Umbilical cord (tissue), 2 donors: ENCODE results near the gene LAMA3. TPM values are rescaled to one million over a fixed set of nuclear protein-coding genes. Genes with fewer than 3 reads are reported as not detected.
A peak's percentile ranks its signal among the peaks of the same experiment; 100 is the strongest.
"Not testable (repeated sequence)": the region's sequence is repeated elsewhere in the genome, so short reads cannot be mapped to it uniquely, and the experiment has no call there.

ENCODE experiments used
- DNase-seq: peaks from one replicate; pipeline ENCODE4 v3.0.0-alpha.2; 2015; ENCODE audit warnings: low spot score
- total RNA-seq: library from RNA; depleted of rRNA; stranded (reverse); fragments of >200 nt; gene quantifications from one replicate; pipeline ENCODE4 v1.2.3, GENCODE V29; 2014; ENCODE audit warnings: low replicate concordance; ENCODE audit not compliant: insufficient read depth

Gene LAMA3
- total RNA-seq, 1 donor from 2014 or later = 50.6 TPM

DNA sequence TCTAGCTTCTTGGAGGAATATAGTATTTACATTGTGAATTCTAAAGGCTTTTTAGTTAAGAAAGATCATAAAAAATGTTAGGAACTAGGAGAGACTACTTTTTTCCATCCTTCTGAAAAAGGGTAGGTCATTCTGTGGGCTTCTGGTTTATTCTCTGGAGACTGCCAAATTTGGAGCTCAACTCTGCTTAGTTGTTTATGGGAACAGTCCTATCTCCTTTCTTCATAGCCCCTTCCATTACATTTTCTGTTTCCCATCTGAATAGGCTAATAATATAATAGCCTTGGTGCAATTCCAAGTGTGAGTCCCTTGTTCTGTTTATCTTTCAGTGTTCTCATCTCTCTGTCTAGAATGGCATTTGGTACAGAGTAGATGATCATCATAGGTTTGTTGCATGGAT, 15.6 kb downstream of the LAMA3 start:
- DNase-seq = no peak

DNA sequence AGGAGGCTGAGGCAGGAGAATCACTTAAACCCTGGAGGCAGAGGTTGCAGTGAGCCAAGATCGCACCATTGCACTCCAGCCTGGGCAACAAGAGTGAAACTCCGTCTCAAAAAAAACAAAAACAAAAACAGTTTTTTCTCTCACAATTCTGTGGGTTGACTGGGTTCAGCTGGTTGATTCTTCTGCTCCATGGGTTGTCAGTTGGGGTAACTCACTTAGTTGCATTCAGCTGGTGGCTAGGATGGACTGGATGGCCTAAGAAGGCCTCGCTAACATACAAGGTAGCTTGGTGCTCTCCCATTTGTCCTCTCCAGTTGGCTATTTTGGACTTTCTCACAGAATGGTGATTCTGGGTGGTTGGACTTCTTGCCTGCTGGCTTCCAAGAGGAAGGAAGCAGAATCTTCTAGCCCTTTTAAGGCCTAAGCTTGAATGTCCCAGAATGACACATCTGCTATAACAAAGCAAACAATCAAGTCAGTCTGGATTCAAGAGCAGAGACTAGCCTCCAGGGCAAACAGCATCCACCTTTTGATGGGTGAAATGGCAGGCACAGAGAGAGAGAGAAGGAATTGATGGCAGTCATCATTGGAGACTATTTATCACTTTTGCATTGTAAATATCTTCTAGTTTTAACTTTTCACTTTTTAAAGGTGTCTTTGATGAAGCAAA, 17.9 kb downstream of the LAMA3 start:
- DNase-seq = no peak

DNA sequence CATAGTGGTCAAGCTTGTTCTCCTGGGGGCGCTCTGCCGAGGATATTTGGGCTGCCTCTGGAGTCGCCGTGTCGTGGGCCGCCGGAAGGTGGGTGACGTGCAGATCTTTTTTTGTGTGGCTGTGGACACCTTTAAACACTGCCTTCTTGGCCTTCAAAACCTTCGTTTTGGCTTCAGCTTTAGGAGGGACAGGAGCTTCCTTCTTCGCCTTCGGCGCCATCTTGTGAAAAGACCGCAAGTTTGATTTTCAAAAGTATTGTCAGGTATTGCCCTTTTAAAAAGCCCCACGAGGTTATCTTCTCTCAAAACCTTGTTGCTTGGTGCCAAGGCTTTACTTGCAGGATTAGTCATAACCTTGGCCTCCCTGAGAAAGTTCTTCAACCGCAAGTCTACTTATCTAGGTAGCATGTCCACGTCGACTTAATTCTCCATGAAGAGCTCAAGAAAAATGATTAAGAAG, 20.8 kb downstream of the LAMA3 start:
- DNase-seq = no peak

DNA sequence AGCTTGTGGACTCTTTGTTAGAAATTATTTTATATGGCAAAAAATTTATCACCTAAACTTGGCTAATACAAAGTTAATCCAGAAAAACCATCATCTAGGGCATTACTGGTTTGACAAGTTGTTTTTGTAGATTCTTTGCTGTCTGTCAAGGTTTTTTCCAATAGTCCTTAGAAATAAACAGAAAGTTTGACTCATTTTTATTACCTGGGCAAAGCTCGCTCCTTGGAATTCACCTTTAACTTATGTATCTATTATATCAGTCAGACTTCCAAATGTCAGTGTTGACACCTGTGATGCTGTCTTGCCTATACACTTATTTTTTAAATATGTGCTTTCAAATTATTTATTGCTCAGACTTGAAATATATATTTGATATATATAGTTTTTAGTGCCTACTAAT, 21.7 kb downstream of the LAMA3 start:
- DNase-seq = no peak

DNA sequence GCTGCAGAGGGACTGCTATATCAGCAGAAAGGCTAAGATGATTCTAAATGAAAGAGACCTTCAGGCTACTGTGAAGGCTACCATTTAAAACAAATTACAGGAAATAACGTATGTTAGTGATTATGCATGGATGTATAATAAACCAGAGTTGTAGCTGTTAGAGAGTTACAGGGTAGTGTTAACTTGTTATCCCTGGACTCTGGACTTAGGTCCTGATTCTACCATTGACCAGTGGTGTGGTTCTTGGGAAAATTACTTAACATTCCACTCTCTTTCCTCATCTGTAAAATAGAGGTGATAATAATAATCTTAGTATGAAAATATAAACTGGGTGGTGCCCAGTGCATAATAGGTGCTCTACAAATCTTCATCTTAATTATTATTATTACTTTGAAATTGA, 22.2 kb downstream of the LAMA3 start:
- DNase-seq = no peak

DNA sequence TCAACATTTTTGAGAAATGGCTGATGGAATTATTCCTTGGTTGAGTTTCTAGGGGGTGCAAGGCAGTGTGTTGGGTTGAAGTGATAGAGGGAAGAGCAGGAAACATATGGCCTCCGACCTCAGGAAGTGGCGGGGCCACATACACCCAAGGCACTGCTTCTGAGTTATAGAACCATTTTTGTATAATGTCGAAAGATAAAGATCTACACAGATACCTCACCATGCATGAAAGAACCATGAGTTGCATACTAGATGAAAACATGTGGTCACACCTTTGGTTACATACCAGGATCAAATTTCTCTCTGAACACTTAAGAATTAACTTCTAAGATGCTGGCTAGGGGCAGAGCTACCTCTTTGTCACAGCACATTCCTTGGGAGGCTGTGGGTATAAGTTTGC, 23.2 kb downstream of the LAMA3 start:
- no peak for DNase-seq

DNA sequence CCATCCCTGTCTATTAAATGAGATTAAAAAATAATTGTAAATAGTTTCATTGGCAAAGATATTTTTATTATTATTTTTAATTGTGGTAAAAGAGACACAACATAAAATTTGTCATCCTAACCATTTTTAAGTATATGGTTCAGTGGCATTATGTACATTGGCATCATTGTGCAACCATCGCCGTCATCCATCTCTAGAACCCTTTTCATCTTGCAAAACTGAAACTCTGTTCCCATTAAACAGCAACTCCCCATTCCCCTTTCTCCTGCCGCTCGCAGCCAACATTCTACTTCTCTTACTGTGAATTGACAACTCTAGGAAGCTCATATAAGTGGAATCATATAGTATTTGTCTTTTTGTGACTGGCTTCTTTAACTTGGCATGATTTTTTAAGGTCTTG, 25.3 kb downstream of the LAMA3 start:
- DNase-seq = no peak

DNA sequence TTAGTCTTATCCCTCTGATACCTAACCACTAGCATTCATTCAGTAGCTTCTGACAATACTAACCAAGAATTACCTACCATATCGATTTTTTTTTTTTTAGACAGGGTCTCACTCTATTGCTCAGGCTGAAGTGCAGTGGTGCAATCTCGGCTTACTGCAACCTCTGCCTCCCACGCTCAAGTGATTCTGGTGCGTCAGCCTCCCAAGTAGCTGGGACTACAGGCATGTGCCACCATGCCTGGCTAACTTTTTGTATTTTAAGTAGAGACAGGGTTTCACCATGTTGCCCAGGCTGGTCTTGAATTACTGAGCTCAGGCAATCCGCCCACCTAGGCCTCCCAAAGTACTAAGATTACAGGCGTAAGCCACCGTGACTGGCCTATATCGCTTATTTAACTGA, 26.8 kb downstream of the LAMA3 start:
- not testable (repeated sequence) for DNase-seq

DNA sequence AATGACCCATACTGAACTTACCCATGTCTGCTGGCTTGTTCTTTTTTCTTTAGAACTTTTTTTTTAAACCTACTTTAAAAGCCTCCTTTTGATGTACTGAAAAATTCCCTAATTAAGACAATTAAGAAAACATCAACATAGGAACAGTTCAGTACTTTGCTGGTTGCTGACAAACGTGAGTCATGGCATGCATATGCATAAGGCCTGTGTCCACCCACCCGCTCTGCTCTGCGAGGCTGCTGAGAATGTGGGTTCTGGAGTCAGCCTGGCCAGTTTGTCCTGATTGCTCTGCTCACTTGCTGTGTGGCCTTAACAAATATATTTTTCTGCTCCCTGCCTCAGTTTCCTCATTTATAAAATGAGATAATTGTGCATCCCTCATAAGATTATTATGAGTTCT, 27.3 kb downstream of the LAMA3 start:
- DNase-seq = peak; percentile 62

DNA sequence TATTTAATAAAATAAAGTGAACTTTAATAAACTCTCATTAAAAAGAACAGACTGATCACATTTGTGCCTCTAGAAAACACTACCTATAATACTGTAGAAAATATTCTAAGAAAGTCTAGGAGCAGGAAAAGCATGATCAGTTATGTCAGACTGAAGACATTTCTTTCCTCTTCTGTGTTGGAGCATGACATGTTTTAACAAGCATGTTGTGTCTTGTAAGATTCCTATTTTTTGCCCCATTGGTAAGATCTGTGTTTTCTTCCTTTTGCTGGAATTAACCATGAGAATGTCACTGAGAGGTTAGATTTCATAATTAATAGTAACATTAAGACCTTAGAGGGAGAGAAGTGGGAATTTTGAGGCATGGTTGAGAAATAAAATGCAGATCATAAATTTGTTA, 27.7 kb downstream of the LAMA3 start:
- DNase-seq = peak; percentile 47

DNA sequence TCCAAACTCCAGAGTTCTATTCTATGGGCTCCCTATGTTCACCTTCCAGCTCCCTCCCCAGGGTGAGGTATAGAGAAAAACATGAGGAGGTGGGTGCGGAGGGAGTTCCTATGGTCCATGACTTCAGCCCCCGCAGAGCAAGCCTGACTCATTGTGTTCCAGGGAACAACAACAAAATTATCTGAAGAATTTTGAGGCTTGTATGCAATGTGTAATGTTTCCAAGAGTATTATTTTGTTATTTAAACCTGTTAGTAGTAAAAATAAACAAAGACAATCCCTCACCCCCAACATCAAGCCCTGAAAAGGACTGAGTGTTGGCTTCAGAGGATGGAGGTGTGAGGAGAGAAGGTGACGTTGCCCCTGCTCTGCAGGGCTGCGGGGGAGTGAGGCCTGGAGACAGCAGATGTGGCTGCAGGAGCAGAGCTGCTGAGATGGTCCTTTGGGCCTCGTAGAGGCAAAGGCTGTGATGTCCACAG, 29.0 kb downstream of the LAMA3 start:
- no peak for DNase-seq

DNA sequence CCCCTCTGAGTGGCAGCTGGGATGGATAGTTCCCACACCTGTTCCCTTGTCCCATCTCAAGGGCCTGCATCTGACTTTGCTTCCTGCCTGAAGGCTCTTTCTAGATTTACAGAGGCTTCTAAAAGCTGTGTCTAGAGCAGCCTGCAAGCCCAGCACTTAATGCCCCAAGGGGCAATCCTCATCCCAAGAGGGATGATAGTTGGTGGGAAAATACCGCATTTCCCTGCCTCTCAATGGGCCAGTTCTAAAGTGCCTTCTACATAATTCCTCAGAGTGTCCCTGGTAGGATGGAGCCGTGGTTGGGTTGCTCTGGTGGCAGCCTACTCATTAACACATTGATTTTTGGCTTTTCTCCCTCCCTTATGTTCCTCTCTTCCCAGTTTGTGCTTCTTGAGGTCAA, 29.5 kb downstream of the LAMA3 start:
- no peak for DNase-seq

DNA sequence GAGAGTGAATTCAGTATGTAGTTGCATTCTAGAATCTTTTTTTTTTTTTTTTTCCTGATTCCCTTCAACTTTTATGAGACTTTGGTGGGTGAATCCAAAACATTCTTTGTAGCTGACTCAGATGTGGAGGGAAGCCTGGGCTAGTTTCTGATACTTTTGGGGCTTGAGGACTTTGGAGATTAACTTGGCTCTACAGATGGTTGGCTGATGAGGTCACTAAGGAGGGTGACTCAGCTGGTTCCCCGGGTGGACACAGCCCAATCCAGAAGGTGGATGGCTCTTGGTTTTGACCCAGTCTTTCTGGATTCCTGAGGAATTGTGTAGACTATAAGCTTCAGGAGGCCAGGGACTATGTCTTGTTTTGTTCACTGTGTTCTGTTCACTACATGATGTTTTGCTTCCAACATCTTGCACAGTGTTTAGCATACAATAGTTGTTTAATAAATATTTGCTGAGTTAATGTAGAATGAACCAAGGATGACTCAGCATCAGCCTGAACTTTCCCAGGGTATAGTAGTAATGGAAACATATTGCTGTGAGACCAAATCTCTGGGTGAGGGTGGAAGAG, 30.5 kb downstream of the LAMA3 start:
- DNase-seq = peak; percentile 87

DNA sequence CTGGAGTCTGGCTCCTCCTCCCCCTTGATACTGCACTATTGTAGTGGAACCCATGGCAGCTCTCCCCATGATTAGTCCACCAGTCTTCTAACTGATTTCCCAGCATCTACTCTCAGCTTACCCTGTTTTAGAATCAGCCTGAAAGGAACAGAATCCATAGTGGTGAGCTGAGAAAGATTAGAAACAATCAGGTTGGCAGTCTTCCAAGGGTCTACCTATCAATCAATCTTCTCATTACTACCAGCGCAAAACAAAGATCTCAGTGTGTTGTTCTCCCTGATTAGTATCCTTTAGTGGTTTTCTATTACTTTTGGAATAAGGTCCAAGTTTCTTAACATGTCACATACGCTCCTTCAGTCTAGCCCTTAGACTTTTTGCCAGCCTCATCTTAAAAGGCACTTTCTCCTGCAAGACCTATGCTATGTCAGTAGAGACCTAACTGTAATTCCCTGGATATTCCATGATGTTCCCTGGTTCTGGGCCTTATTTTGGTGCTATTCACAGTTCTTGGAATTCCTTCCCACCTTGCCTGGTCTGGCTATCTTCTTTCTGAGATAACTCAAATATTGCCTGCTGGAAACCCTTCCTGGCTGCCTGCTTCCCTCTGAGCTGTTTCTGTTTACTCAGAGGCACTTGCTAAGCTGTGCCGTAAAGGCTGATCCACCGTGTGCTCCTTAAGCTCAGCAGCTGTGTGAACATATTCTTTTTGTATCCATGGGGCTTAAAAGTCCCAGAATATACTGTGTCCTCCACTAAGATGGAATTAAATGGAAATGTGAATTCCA, 32.6 kb downstream of the LAMA3 start:
- DNase-seq = peak; percentile 73

DNA sequence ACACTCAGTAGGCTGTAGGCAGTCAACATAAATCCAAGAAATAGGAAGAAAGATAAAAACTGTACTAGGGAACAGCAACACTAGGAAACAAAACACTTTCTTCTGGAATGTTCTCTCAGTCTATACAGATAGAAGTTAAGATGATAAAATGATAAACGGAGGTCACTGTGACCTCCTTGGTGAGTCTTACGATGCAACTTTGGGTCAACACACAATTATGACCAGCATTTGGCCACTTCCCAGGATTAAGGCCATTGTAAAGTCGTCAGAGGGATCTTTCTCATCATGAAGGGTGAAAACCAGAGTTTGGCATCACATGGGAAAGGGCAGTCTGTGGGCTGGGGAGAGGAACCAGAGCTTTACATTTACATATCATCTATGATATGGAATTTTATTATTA, 33.4 kb downstream of the LAMA3 start:
- DNase-seq = peak; percentile 26

DNA sequence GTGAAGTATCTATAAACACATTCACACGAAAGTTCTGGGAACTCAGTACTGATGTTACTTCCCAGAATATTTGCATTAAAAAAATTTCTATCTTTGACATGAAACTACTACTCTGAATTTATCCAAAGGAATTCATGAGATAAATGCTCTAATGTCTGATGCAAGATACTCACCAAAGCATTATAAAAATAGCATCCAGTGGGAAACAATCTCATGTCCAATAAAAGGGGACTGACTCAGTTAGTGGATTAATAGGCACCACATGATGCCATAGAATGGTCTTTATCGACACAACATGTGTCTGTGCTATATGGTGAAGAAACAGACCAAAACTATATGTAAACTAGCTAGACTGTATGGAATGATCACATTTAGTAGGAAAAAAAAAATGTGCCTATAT, 33.9 kb downstream of the LAMA3 start:
- peak; percentile 75 for DNase-seq

DNA sequence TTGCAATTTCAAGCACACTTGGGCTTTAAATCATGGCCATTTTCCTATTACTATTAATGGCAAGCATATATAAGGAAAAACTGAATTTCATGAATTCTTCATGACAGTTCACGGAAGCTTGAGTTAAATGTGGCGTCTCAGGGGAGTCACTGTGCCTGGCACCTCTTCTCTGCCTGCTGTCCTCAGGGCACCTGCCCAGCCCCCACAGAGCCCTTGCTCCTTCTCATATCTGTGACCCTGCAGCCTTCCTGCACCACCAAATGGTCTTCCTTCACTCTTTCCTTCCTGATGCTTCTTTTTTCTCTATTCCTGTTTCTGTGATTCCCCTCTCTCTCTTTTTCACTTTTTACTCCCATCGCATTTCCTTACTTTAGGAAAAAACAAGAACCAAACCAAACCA, 35.4 kb downstream of the LAMA3 start:
- no peak for DNase-seq

DNA sequence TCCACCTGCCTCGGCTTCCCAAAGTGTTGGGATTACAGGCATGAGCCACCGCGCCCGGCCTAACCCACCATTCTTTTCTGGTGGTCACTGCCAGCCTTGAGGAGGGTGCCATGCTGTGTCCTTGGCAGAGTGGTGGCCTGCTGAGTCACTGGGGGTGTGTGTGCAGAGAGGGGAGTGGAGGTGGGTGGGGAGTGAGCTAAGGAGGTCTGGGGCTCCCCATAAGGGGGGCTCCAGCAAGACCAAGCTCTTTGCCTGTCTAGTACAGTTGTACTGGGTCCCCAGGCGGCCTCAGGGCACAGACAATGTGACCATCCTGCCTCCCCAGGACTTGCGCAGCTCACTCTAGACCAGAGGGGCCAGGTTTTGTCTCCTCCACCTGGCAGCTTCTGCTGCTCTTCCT, 36.1 kb downstream of the LAMA3 start:
- DNase-seq = no peak

DNA sequence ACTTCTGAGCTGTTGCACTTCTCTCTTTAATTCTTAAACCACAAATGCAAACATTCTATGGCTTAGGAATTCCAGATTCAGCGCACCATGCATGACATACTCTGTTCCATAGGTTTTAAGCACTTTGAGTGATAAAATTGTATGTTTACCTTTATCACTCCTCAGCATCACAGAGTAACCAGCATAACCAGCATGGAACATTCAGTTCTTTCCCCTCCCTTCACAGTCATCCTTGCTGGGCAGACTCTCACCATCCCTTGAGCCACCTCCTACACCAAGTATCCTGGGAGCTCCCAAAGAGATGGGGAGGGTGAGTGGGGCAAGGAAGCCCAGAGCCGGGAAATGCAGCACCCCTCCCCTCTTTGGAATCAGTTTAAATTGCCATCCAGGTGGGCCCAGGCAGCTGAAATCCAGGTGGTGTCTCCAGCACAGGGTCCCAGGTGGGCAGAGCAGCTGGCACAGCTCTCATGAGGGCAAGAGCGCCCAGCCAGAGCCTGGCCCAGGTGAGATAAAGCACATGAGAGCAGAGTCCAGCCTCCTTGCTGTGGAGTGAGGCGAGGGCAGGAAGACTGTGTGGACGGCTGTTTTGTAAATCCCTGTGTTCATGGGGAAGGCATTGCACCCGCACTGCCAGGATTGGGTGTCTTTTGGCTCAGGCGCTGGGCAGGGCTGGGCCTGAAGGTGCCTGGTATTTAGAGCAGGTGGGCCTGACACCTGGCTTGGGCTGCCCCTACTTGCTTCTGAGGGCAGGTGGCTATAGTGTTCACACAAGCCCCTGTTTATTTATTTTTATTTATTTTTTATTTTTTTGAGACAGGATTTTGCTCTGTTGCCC, 36.8 kb downstream of the LAMA3 start:
- DNase-seq = no peak

DNA sequence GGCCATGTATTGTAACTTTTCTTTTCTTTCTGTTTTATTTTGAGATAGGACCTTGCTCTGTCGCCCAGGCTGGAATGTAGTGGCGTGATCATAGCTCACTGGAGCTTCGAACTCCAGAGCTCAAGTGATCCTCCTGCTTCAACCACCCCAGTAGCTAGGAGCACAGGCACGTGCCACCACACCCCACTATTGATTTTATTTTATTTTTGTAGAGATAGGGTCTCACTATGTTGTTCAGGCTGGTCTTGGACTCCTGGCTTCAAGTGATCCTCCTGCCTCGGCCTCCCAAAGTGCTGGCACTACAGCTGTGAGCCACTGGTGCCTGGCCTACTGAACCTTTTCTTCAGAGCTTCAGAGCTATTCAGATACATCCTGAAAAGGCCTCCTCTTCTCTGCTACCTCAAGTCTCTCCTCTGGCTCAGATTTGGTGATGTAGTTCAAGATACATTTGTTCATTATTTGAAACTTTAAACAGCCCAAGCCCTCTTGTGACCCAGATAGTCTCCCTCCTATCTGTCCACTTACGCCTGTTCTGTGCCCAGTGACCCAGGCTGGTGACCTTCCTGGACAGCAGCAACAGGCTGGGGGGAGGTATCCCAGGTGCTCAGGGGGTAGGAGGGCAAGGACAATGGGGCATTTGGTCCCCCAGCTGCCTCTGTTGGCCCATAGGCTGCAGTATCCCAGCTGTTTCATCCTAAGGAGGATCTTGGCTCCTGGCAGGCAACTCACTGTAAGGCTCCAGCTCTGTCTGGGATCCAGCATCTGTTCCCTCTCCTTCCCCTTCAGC, 38.6 kb downstream of the LAMA3 start:
- no peak for DNase-seq

DNA sequence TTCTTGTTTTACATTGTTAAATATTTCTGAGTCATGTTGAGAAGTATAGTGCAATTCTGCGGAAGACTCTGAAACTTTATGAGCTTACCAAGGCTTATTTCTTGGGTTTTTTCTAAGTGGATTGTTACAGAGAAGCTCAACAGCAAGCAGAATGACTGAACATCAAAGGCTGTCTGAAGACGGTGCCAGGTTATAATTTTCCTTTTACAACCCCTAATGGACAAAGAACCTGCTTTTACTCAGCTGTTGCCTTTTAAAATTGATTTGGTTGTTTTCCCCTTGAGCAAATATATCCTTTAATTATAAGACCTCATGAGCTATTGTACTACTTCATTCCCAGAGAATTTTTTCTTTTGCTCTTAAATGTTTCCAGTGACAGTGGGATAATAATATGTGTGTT, 41.6 kb downstream of the LAMA3 start:
- DNase-seq = peak; percentile 42
